ENCODE results near the gene CCDC120.

The CCDC120 gene

DNA sequence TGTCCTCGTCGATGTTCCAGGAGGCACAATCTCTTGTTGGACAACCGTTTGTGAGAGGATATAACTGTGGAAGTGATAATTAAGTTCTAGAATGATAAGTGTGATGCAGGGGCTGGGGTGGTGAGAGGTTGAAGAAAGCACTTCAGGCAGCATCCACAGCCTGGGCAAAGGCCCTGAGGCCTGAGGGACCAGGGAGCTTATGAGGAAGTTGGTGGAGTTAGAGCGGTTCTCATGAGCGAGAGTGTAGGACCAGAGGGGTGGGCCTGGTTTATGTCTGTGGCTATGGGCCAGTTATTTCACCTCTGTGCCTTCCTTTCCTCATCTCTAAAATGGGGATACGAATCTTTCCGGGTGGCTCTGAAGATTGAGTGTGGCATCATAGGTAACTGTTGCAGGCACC is 2.7 kb downstream of the CCDC120 start:
- no peak overlapping the region for H3K27ac ChIP-seq
- POLR2A ChIA-PET (ENCODE audit: low non-redundant PET): no interaction called here
- CTCF ChIA-PET: no interaction called here
- TF ChIP-seq, protein P1, sequence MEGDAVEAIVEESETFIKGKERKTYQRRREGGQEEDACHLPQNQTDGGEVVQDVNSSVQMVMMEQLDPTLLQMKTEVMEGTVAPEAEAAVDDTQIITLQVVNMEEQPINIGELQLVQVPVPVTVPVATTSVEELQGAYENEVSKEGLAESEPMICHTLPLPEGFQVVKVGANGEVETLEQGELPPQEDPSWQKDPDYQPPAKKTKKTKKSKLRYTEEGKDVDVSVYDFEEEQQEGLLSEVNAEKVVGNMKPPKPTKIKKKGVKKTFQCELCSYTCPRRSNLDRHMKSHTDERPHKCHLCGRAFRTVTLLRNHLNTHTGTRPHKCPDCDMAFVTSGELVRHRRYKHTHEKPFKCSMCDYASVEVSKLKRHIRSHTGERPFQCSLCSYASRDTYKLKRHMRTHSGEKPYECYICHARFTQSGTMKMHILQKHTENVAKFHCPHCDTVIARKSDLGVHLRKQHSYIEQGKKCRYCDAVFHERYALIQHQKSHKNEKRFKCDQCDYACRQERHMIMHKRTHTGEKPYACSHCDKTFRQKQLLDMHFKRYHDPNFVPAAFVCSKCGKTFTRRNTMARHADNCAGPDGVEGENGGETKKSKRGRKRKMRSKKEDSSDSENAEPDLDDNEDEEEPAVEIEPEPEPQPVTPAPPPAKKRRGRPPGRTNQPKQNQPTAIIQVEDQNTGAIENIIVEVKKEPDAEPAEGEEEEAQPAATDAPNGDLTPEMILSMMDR (conservative IDR thresholded peaks at IDR 0.05; ENCODE audit: low read depth): no peak
- no peak for DNase-seq (ENCODE audit: low spot score)

DNA sequence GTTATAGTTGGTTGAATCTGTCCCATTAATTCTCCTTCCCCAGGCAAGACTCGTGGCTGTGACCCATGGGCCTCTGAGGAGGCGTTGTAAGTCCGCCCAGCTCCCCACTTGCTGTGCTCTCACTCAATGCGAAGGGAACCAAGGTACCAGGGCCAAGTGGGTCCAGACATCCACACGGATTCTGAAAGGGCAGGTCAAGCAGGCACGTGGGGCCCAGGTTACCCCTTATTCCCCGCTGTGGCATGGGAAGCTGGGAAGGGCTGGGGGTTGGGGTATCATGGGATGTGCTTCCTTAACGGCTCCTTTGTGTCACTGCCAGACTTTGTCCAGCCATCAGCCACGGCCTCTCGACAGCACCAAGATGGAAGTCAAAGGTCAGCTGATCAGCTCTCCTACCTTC is 3.1 kb downstream of the CCDC120 start:
- no peak overlapping the region for H3K27ac ChIP-seq
- ChIA-PET POLR2A (ENCODE audit: low non-redundant PET) (no interaction called here), CTCF (no interaction called here)
- TF ChIP-seq, protein P1 (conservative IDR thresholded peaks at IDR 0.05; ENCODE audit: low read depth): no peak
- DNase-seq (ENCODE audit: low spot score): no peak

DNA sequence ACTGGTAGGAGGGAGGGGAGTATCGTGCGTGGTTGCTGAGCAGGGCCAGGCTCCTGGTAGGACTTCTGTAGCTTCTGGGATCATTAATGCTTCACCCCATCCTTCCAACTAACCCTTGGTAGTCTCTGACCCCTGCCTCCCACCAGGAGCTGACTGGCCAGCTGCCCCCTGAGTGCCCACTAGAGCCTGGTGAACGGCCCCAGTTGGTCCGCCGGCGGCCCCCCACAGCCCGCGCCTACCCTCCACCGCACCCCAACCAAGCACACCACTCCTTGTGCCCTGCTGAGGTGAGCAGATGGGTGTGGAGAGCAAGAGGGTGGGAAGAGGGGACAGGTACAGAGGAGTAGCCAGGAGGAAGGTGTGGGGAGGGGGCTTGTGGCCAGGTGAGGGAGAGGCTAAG is 4.9 kb downstream of the CCDC120 start:
- POLR2A ChIA-PET (ENCODE audit: low non-redundant PET): no interaction called here
- no peak for DNase-seq (ENCODE audit: low spot score)
- CTCF ChIA-PET: no interaction called here
- TF ChIP-seq, protein P1 (conservative IDR thresholded peaks at IDR 0.05; ENCODE audit: low read depth): no peak
- H3K27ac ChIP-seq: no peak overlapping the region

DNA sequence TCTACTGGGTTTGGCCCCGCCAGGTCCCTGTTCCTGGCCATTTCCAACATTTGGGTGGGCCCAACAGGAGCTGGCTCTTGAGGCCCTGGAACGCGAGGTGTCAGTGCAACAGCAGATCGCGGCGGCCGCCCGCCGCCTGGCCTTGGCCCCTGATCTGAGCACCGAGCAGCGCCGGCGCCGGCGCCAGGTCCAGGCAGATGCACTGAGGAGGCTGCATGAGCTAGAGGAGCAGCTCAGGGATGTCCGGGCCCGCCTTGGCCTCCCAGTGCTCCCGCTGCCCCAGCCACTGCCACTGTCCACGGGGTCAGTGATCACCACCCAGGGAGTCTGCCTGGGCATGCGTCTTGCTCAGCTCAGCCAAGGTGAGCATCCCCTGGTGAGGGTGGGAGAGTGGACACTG is 5.5 kb downstream of the CCDC120 start:
- ChIA-PET CTCF (no interaction called here), POLR2A (ENCODE audit: low non-redundant PET) (no interaction called here)
- TF ChIP-seq, protein P1 (conservative IDR thresholded peaks at IDR 0.05; ENCODE audit: low read depth): no peak
- H3K27ac ChIP-seq: no peak overlapping the region
- DNase-seq (ENCODE audit: low spot score): no peak

DNA sequence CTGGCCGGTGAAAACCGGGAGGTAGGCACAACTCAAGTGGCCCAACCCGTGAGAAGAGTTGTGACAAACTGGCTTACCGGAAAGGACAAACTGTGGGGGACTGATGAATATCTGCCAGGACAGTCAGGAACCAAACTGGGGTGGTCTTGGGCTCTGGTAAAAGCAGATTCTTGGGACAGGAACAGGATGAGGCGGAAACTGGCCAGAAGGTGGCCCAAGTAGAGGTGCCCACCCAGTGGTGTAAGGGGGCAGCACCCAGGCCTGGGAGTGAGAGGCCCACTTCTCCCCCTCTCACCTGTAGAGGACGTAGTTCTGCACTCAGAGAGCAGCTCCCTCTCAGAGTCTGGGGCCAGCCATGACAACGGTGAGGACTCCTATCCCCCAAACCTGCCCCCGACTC is 5.9 kb downstream of the CCDC120 start:
- POLR2A ChIA-PET (ENCODE audit: low non-redundant PET): no interaction called here
- no peak for DNase-seq (ENCODE audit: low spot score)
- TF ChIP-seq, protein P1 (conservative IDR thresholded peaks at IDR 0.05; ENCODE audit: low read depth): no peak
- CTCF ChIA-PET: no interaction called here
- no peak overlapping the region for H3K27ac ChIP-seq

DNA sequence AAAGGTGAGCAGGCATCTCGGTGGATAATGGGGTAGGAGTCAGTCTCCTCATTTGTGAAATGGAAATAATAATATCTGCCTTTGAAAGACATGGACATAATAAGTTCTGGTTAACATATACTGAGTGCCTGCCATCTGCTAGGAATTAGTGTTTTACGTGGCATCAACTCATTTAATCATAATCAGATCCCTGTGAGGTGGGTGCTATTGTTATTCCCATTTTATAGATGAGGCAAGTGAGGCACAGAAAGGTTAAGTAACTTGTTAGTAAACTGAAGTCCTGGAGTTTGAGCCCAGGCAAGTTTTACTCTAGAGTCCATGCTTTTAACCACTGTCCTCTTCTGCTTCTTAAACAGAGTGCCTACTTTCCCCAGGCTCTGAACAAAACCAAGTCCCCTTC is 7.5 kb downstream of the CCDC120 start:
- POLR2A ChIA-PET (ENCODE audit: low non-redundant PET): no interaction called here
- TF ChIP-seq, protein P1 (conservative IDR thresholded peaks at IDR 0.05; ENCODE audit: low read depth): no peak
- H3K27ac ChIP-seq: no peak overlapping the region
- CTCF ChIA-PET: no interaction called here
- DNase-seq (ENCODE audit: low spot score): no peak

DNA sequence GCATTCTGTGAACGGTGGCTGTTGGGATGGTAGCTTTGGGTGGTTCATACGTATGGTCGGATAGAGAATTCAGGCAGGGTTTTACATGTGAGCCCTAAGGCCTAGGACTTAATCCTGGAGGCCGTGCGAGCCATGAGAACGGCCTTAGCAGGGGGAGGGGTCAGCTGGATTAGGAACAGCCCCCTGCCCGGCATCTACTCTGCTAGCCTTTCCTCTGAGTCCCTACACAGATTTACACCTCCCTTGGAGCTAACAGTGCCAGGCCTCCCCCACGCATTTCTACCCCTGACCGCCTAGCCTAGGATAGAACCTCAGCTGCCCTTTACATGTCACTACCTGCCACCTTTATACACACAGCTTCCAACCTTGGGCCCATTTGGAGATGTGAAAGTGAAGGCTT is 7.9 kb downstream of the CCDC120 start:
- ChIA-PET CTCF (no interaction called here), POLR2A (ENCODE audit: low non-redundant PET) (no interaction called here)
- no peak overlapping the region for H3K27ac ChIP-seq
- TF ChIP-seq, protein P1 (conservative IDR thresholded peaks at IDR 0.05; ENCODE audit: low read depth): no peak
- DNase-seq (ENCODE audit: low spot score): no peak
